Measurements from ENCODE around the gene HEMGN. TPM values are rescaled to one million over a fixed set of nuclear protein-coding genes. Genes with fewer than 3 reads are reported as not detected.

Gene HEMGN, protein sequence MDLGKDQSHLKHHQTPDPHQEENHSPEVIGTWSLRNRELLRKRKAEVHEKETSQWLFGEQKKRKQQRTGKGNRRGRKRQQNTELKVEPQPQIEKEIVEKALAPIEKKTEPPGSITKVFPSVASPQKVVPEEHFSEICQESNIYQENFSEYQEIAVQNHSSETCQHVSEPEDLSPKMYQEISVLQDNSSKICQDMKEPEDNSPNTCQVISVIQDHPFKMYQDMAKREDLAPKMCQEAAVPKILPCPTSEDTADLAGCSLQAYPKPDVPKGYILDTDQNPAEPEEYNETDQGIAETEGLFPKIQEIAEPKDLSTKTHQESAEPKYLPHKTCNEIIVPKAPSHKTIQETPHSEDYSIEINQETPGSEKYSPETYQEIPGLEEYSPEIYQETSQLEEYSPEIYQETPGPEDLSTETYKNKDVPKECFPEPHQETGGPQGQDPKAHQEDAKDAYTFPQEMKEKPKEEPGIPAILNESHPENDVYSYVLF
- total RNA-seq, result not detected

DNA sequence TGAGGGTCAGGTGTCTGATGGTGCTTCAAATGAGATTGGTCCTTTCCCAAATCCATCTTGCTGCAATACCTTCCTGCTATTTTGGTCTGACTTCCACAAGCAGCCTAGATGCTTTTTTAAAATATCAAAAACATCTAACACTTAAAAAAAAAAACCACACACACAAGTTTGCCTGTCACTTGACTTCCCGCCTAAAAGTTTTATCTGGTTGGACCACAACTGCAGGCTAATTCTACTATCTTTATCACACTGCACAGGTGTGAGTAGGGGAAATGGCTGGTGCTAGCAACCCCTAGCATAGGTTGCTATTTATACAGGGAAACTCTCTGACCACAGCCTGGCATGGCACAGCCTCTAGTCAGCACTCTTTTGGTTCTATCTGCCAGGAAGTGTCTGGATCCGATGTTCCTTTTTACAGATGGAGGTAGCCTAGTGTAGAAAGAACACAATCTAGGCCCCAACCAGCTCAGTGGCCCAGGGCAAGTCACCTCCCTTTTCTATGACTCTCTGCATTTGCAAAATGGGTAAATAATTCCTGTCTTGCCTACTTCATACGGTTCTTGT is at the start of gene HEMGN:
Gene HEMGN (minus strand): TSS at position 92 of the 564 bp plus-strand sequence. CDS start 36 bp downstream, at position 56.
- TF ChIP-seq, protein P1, sequence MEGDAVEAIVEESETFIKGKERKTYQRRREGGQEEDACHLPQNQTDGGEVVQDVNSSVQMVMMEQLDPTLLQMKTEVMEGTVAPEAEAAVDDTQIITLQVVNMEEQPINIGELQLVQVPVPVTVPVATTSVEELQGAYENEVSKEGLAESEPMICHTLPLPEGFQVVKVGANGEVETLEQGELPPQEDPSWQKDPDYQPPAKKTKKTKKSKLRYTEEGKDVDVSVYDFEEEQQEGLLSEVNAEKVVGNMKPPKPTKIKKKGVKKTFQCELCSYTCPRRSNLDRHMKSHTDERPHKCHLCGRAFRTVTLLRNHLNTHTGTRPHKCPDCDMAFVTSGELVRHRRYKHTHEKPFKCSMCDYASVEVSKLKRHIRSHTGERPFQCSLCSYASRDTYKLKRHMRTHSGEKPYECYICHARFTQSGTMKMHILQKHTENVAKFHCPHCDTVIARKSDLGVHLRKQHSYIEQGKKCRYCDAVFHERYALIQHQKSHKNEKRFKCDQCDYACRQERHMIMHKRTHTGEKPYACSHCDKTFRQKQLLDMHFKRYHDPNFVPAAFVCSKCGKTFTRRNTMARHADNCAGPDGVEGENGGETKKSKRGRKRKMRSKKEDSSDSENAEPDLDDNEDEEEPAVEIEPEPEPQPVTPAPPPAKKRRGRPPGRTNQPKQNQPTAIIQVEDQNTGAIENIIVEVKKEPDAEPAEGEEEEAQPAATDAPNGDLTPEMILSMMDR (IDR thresholded peaks at IDR 0.05), result no peak
- TF ChIP-seq POLR2A (IDR thresholded peaks at IDR 0.05) (no peak), EP300 (IDR thresholded peaks at IDR 0.05) (no peak)
- no peaks in the 10 kb centered on the region for H3K9me3 ChIP-seq
- no peak within 1 kb of the TSS for H3K4me3 ChIP-seq
- peaks cover 0 to 13% of the 10 kb centered on the region in 2 donors for H3K27me3 ChIP-seq
- no peak for DNase-seq (ENCODE audit: low spot score in 2 of 2)
- no peaks in the 10 kb centered on the region for H3K36me3 ChIP-seq
- 78 to 83% methylated on average over 3 of the region's 3 CpGs for WGBS, 2 donors
- no peak within 1 kb of the TSS for H3K27ac ChIP-seq
- no peaks in the 10 kb centered on the region for H3K4me1 ChIP-seq

DNA sequence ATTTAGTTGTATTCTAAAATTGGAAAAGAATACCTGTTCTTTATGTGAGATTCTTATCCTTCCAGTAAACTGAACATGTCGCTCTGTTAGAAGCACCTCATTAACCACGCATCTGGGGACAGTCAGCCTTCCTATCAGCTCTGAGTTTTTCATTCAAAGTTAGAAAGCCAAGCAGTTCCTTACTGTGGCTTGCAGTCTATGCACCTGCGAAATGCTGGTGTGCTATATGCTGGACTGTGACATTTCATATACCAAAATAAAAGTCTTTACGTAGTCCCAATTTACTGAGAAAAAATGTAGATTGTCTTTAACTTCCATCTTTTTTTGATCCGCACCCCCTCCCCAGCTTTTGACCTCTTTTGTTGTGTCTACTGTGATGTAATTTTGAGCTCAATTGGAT is 49.5 kb upstream of the HEMGN start:
- H3K27ac ChIP-seq, result no peak overlapping the region
- H3K9me3 ChIP-seq, result no peaks in the 10 kb centered on the region
- H3K27me3 ChIP-seq, result no peaks in the 10 kb centered on the region
- H3K4me1 ChIP-seq, result peaks cover 0 to 70% (median 36%) of the 10 kb centered on the region in 4 donors
- H3K4me3 ChIP-seq, result no peak overlapping the region
- WGBS, 2 donors, result 80 to 88% methylated on average over 5 of the region's 5 CpGs
- DNase-seq (ENCODE audit: low spot score in 2 of 2), result no peak
- H3K36me3 ChIP-seq, result no peaks in the 10 kb centered on the region
- TF ChIP-seq, protein P1 (IDR thresholded peaks at IDR 0.05), result no peak

DNA sequence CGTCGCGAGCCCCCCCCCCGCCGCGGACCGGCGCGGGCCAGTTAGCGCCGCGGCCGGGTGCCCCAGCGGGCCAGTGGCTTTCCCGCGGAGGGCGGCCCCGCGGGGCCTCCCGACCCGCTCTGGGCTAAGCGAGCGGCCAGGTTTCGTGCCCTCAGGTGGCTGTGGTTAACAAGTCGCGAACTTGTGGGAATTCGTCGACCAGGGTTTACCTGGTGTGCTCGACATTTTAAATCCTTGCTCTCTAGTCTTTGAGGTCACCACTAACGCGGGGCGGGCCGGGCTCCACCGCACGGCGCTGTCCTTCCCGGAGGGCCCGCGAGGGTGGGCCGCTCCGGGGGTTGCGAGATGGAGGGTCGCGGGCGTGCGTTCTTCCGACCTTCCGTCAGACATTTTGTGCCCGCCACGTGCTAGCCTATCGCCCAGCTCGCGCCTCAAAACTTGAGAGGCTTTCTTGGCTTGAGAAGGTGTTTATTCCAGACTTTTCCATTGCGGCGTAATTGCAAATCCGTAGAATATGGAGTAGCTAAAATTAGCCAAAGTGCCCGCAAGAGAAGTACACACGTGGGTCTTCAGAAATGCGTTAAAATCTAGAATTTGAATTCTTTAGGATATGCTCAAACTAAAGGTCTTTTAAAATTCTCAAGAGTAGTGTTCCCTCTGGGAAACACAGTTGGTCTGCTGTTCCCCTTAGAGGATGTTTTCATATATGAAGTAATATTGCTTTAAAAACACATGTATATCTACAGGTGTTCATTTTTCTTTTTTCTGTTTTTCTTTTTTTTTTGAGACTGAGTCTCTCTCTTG is 47.3 kb upstream of the HEMGN start:
- peak overlapping the region; percentile 96 to 100 (median 98) for H3K27ac ChIP-seq
- 15 to 17% methylated on average over 26 to 36 of the region's 59 CpGs for WGBS, 2 donors
- H3K36me3 ChIP-seq, result no peaks in the 10 kb centered on the region
- H3K4me1 ChIP-seq, result peaks cover 0 to 76% (median 33%) of the 10 kb centered on the region in 4 donors
- DNase-seq (ENCODE audit: low spot score in 2 of 2), result peak in 1 of 2 donors; percentile 14
- TF ChIP-seq EP300 (IDR thresholded peaks at IDR 0.05), result no peak
- H3K9me3 ChIP-seq, result no peaks in the 10 kb centered on the region
- peak overlapping the region; percentile 36 to 98 (median 78) for H3K4me3 ChIP-seq
- H3K27me3 ChIP-seq, result no peaks in the 10 kb centered on the region

DNA sequence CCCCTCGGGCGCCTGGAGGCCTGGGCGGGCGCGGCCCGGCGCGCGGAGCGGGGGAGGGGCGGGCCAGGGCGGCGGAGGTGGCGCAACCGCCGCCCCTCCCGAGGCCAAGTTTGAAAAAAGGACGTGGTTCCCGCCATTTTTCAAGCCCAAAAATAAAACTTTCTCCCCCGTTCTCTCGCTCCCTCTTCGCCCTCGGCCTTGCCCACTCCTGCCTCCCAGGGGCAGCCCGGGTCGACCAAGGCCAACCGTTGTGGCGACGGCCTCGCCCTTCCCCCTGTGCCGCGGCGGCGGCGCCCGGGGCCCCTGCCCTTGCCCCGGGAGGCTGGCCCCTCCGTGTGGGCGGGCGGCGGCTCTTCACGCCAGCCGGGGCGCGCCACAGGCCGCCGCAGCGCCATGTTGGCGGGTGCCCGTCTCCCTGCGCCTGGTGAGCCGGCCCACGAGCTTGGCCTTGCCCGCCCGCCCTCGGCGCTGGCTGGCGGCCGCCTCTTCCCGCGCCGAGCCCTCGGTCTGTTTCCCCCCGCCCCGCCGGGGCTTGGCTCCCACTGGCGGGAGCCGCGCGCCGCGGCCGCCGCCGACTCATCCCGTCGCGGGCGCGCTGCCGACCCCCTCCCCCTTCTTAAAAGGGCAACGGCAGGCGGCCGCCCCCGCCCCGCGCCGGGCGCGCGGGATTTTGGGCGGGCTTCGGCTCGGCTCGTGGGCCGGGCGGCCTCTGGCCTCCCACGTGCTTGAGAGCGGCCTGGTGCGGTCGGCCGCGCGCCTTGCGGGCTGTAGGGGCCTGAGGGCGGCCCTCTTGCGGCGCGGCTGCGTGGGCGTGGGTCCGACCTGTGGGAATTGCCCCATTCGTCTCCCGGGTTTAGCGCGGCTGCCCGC is 46.5 kb upstream of the HEMGN start:
- peak; percentile 68 for DNase-seq (ENCODE audit: low spot score in 2 of 2)
- H3K4me1 ChIP-seq, result peaks cover 0 to 72% (median 28%) of the 10 kb centered on the region in 4 donors
- peak overlapping the region; percentile 96 to 100 (median 98) for H3K27ac ChIP-seq
- TF ChIP-seq POLR2A (IDR thresholded peaks at IDR 0.05) (peak; percentile 37 to 62), EP300 (IDR thresholded peaks at IDR 0.05) (no peak)
- TF ChIP-seq, protein P1 (IDR thresholded peaks at IDR 0.05), result peak in 1 of 5 experiments; percentile 17
- peak overlapping the region; percentile 63 to 98 (median 78) for H3K4me3 ChIP-seq
- no peaks in the 10 kb centered on the region for H3K36me3 ChIP-seq
- 0% methylated on average over 3 to 45 of the region's 116 CpGs for WGBS, 2 donors
- no peaks in the 10 kb centered on the region for H3K9me3 ChIP-seq
- no peaks in the 10 kb centered on the region for H3K27me3 ChIP-seq

Measured in tibial nerve (tissue), 4 donors.